HUES6 (cell line): ENCODE results near the gene KLK5.

Experiments
- H3K27ac ChIP-seq: 2 replicates; pipeline ENCODE4 v1.7.0; 2013; ENCODE audit warnings: low read depth, mild to moderate bottlenecking, low read length, inconsistent platforms
- H3K27me3 ChIP-seq: 2 replicates; pipeline ENCODE4 v1.6.1; 2013; ENCODE audit warnings: low read length; ENCODE audit not compliant: control insufficient read depth, insufficient read depth
- H3K36me3 ChIP-seq: 2 replicates; pipeline ENCODE4 v1.6.1; 2013; ENCODE audit warnings: low read length; ENCODE audit not compliant: control insufficient read depth, insufficient read depth
- H3K4me1 ChIP-seq: 2 replicates; pipeline ENCODE4 v1.6.1; 2013; ENCODE audit warnings: low read length; ENCODE audit not compliant: control insufficient read depth, insufficient read depth
- H3K4me3 ChIP-seq: 2 replicates; pipeline ENCODE4 v1.5.1; 2013; ENCODE audit warnings: low read depth, low read length
- H3K9ac ChIP-seq: one replicate; pipeline ENCODE4 v1.6.1; 2013; ENCODE audit warnings: mild to moderate bottlenecking, low read length
- H3K9me3 ChIP-seq: 2 replicates; pipeline ENCODE4 v1.6.1; 2013; ENCODE audit warnings: low read depth, low read length; ENCODE audit not compliant: control insufficient read depth, insufficient read depth

KLK5 gene

GRCh38 chr19:50921426-50922316, 31.2 kb downstream of the KLK5 start:
- no peak overlapping the region for H3K27ac ChIP-seq

GRCh38 chr19:50916069-50916468, 36.8 kb downstream of the KLK5 start:
- H3K27me3 ChIP-seq, result peaks cover 83% of the 10 kb centered on the region
- no peaks in the 10 kb centered on the region for H3K36me3 ChIP-seq
- no peak overlapping the region for H3K4me3 ChIP-seq
- no peaks in the 10 kb centered on the region for H3K9me3 ChIP-seq
- no peak overlapping the region for H3K27ac ChIP-seq
- 0 out of 2 replicates have a peak, but pooled peaks cover 3% of the 10 kb centered on the region for H3K4me1 ChIP-seq
- H3K9ac ChIP-seq, result no peak overlapping the region

More at GRCh38 chr19:50921426-50922316, 31.2 kb downstream of the KLK5 start:
- Histone ChIP-seq H3K36me3 (no peaks in the 10 kb centered on the region), H3K4me1 (peaks cover 10% of the 10 kb centered on the region), H3K27me3 (peaks cover 43% of the 10 kb centered on the region), H3K9me3 (no peaks in the 10 kb centered on the region), H3K4me3 (no peak overlapping the region), H3K9ac (no peak overlapping the region)

- no peak overlapping the region for H3K27ac ChIP-seq
- H3K9me3 ChIP-seq, result no peaks in the 10 kb centered on the region
- peaks cover 87% of the 10 kb centered on the region for H3K27me3 ChIP-seq
- H3K36me3 ChIP-seq, result no peaks in the 10 kb centered on the region
- H3K4me3 ChIP-seq, result peak overlapping the region; percentile 45
- peaks cover 7% of the 10 kb centered on the region; the same call in 1 of the 2 replicates for H3K4me1 ChIP-seq
- no peak overlapping the region for H3K9ac ChIP-seq
These were observed 39.8 kb downstream of the KLK5 start for GRCh38 chr19:50912727-50913716.

GRCh38 chr19:50912102-50912599, 40.7 kb downstream of the KLK5 start:
- Histone ChIP-seq H3K4me1 (peaks cover 7% of the 10 kb centered on the region; the same call in 1 of the 2 replicates), H3K27ac (no peak overlapping the region), H3K9ac (no peak overlapping the region), H3K27me3 (peaks cover 92% of the 10 kb centered on the region), H3K9me3 (no peaks in the 10 kb centered on the region), H3K36me3 (no peaks in the 10 kb centered on the region), H3K4me3 (peak overlapping the region; percentile 45)

- H3K9ac ChIP-seq, result no peak within 1 kb of the TSS
- no peaks in the 10 kb centered on the region for H3K36me3 ChIP-seq
- H3K27me3 ChIP-seq, result peaks cover 89% of the 10 kb centered on the region
- H3K4me3 ChIP-seq, result no peak within 1 kb of the TSS
- no peaks in the 10 kb centered on the region for H3K9me3 ChIP-seq
- peaks cover 7% of the 10 kb centered on the region; the same call in 1 of the 2 replicates for H3K4me1 ChIP-seq
- H3K27ac ChIP-seq, result no peak within 1 kb of the TSS
These were observed 41.4 kb downstream of the KLK5 start, which contains the start of gene KLK4 for GRCh38 chr19:50911206-50912101. TSS of gene KLK4 (minus strand) at chr19:50911395. CDS start at chr19:50910738, 657 bp downstream.

- Histone ChIP-seq H3K4me3 (no peak overlapping the region), H3K27me3 (peaks cover 82% of the 10 kb centered on the region), H3K27ac (no peak overlapping the region), H3K9me3 (no peaks in the 10 kb centered on the region), H3K9ac (no peak overlapping the region), H3K36me3 (no peaks in the 10 kb centered on the region), H3K4me1 (peaks cover 7% of the 10 kb centered on the region; the same call in 1 of the 2 replicates)
These were observed 42.1 kb downstream of the KLK5 start for GRCh38 chr19:50910722-50911121.

- Histone ChIP-seq H3K9ac (no peak overlapping the region), H3K4me1 (peaks cover 7% of the 10 kb centered on the region; the same call in 1 of the 2 replicates), H3K4me3 (peak overlapping the region; percentile 72), H3K27me3 (peaks cover 76% of the 10 kb centered on the region), H3K9me3 (no peaks in the 10 kb centered on the region), H3K36me3 (no peaks in the 10 kb centered on the region), H3K27ac (no peak overlapping the region)
These were observed 43.4 kb downstream of the KLK5 start for GRCh38 chr19:50909240-50910070.

GRCh38 chr19:50908336-50908735, 44.5 kb downstream of the KLK5 start:
- H3K27me3 ChIP-seq, result peaks cover 66% of the 10 kb centered on the region
- no peaks in the 10 kb centered on the region for H3K36me3 ChIP-seq
- H3K4me1 ChIP-seq, result peaks cover 7% of the 10 kb centered on the region; the same call in 1 of the 2 replicates
- H3K9ac ChIP-seq, result no peak overlapping the region
- no peaks in the 10 kb centered on the region for H3K9me3 ChIP-seq
- no peak overlapping the region for H3K4me3 ChIP-seq
- no peak overlapping the region for H3K27ac ChIP-seq

DNA sequence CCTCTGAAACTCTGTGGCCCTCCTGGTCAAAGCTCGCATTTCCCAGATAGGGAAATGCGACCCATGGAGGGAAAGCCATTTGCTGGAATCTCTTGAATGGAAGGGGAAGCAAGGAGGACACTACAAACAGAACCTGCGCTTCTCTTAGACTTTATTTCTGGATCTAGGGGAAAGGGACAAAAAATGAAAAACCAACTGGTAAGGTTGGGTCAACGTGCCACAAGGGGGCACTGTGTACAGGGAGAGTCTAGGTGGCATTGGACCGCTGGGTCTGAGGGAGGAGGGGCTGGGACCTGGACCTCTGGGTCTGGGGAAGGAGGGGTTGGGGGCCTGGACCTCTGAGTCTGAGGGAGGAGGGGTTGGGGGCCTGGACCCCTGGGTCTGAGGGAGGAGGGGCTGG, 46.6 kb downstream of the KLK5 start:
- Histone ChIP-seq H3K4me3 (no peak overlapping the region), H3K9ac (no peak overlapping the region), H3K27ac (no peak overlapping the region), H3K36me3 (no peaks in the 10 kb centered on the region), H3K4me1 (peaks cover 4% of the 10 kb centered on the region; the same call in 1 of the 2 replicates), H3K9me3 (no peaks in the 10 kb centered on the region), H3K27me3 (peaks cover 45% of the 10 kb centered on the region)
